ENCODE results near the gene LBH.
"Not testable (repeated sequence)": the region's sequence is repeated elsewhere in the genome, so short reads cannot be mapped to it uniquely, and the experiment has no call there.

The LBH gene

GRCh38 chr2:30259071-30259470 lies 27.7 kb downstream of the LBH start:
- DNase-seq, result no peak

- DNase-seq, result no peak
Measured at GRCh38 chr2:30259827-30260679, 28.7 kb downstream of the LBH start.

GRCh38 chr2:30260941-30261340 lies 29.6 kb downstream of the LBH start:
- DNase-seq, result no peak

GRCh38 chr2:30261695-30262211 lies 30.4 kb downstream of the LBH start:
- no peak for DNase-seq

GRCh38 chr2:30262716-30263309 lies 31.5 kb downstream of the LBH start:
- DNase-seq, result no peak

GRCh38 chr2:30264274-30264673 lies 32.9 kb downstream of the LBH start:
- DNase-seq, result no peak

GRCh38 chr2:30265052-30266015 lies 34.0 kb downstream of the LBH start:
- DNase-seq, result no peak

- DNase-seq, result no peak
Measured at GRCh38 chr2:30266051-30266621, 34.8 kb downstream of the LBH start.

- no peak for DNase-seq
Measured at GRCh38 chr2:30266705-30267104, 35.4 kb downstream of the LBH start.

GRCh38 chr2:30267161-30267975 lies 36.0 kb downstream of the LBH start:
- no peak for DNase-seq

GRCh38 chr2:30268296-30268871 lies 37.0 kb downstream of the LBH start:
- no peak for DNase-seq

- not testable (repeated sequence) for DNase-seq
Measured at GRCh38 chr2:30269114-30269770, 37.9 kb downstream of the LBH start.

- no peak for DNase-seq
Measured at GRCh38 chr2:30269771-30270145, 38.4 kb downstream of the LBH start.

GRCh38 chr2:30270166-30270565 lies 38.8 kb downstream of the LBH start:
- DNase-seq, result no peak

GRCh38 chr2:30271301-30271700 lies 40.0 kb downstream of the LBH start:
- no peak for DNase-seq

- DNase-seq, result no peak
Measured at GRCh38 chr2:30272286-30272685, 41.0 kb downstream of the LBH start.

- no peak for DNase-seq
Measured at GRCh38 chr2:30272761-30273573, 41.6 kb downstream of the LBH start.

- no peak for DNase-seq
Measured at GRCh38 chr2:30273574-30273929, 42.2 kb downstream of the LBH start.

GRCh38 chr2:30275256-30275655 lies 43.9 kb downstream of the LBH start:
- no peak for DNase-seq

GRCh38 chr2:30276455-30276911 lies 45.1 kb downstream of the LBH start:
- no peak for DNase-seq
